ENCODE results near the gene CAMK1D.
A peak's percentile ranks its signal among the peaks of the same experiment; 100 is the strongest.

The CAMK1D gene

DNA sequence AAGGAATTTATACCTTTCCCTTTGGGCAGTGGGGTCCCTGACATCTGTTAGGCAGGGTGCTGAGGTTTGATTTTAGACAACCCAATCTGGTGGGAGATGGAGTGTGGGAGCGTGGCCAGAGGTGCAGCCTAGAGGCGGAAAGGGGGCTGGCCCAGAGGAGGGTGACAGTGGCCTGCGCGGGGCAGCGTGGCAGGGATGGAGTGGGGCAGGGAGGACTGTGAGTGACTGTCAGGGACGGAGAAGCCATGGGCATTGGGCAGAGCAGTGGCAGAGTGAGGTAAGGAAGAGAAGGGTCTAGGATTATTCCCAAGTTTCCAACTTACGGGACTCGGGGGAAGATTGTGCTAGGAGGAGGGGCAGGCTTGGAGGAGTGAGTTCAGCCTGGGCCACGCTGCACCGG lies 470.3 kb downstream of the CAMK1D start:
- no peaks in the 10 kb centered on the region for H3K27me3 Mint-ChIP-seq
- H3K27ac Mint-ChIP-seq = peak overlapping the region in 1 of 2 donors; percentile 37
- H3K9me3 Mint-ChIP-seq = no peaks in the 10 kb centered on the region
- H3K4me3 Mint-ChIP-seq = no peak overlapping the region
- ATAC-seq (no peak), DNase-seq (no peak)
- peaks cover 5% of the 10 kb centered on the region for H3K4me1 Mint-ChIP-seq

DNA sequence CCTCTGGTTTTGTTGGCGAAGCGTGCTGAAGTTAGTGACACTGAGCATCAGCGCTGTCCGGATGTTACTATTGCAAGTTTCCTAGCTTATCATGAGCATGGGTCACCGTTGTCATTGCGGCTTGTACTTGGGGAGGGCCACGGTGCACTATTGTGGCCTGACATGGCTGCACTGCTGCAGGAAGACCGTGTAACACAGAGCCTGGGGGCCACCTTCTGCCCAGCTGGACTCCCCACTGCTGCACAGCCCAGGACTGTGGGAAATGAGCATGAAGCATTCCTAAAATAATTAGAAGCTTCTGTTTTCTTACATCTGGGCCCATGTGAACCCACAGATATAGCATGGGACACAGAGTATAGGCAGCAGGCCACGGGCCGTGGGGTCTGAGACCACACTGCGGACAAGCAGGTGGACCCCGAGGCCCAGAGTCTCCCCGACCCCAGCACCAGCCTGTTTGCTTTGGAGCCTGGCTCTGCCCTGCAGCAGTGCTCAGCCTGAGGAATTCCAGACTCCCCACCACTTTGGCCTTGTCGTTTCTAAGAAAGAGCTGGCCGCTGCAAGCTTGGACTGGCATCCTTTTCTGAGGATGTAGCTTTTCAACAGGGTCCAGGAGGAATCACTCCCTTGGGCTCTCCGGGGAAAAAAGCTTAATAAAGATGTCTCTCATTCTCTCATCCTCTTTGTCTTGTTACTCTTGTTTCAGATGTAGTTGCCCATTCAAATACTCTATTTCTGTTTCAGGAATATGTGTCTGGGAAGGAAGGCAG lies 473.0 kb downstream of the CAMK1D start:
- Mint-ChIP-seq H3K27me3 (no peaks in the 10 kb centered on the region), H3K9me3 (no peaks in the 10 kb centered on the region), H3K4me3 (no peak overlapping the region), H3K4me1 (peaks cover 5% of the 10 kb centered on the region), H3K27ac (no peak overlapping the region)
- no peak for ATAC-seq
- DNase-seq = no peak

DNA sequence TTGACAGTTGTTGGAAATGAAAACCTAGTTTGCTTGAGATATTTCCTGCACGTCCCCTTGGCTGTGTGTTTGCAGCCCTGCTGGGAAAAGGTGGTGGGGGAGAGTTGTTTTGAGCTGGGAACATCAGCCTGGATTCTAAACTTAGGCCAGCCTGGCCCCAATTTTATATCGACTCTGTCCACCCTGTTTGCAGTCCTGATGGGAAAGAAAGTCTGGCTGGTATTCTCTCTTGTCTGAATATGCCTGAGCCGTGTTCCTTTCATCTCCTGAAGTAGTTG lies 473.5 kb downstream of the CAMK1D start:
- Mint-ChIP-seq H3K9me3 (no peaks in the 10 kb centered on the region), H3K4me3 (no peak overlapping the region), H3K27ac (no peak overlapping the region), H3K27me3 (no peaks in the 10 kb centered on the region), H3K4me1 (peaks cover 5% of the 10 kb centered on the region)
- ATAC-seq (no peak), DNase-seq (no peak)

DNA sequence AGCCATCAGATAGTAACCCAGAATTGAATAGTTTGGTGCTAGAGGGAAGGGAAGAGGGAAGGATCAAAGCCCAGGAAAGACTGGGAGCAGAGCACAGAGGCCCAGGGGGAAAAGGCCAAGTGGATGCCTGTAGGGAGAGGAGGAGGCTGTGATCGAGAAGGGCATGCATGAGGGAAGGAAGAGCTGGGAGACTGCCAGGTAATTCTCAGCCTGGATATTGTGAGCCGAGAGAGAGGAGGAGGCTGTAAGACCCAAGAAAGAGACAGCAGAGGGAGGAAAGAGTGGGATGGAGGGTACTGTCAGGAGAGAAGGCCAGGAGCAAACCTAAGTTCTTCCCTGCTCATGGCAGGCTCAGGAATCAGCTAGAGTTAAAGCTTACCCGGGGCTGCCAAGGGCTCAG lies 474.0 kb downstream of the CAMK1D start:
- Mint-ChIP-seq H3K27ac (peak overlapping the region; percentile 7 to 70), H3K9me3 (no peaks in the 10 kb centered on the region), H3K4me3 (no peak overlapping the region), H3K27me3 (no peaks in the 10 kb centered on the region), H3K4me1 (peaks cover 5% of the 10 kb centered on the region)
- no peak for ATAC-seq
- DNase-seq = no peak

DNA sequence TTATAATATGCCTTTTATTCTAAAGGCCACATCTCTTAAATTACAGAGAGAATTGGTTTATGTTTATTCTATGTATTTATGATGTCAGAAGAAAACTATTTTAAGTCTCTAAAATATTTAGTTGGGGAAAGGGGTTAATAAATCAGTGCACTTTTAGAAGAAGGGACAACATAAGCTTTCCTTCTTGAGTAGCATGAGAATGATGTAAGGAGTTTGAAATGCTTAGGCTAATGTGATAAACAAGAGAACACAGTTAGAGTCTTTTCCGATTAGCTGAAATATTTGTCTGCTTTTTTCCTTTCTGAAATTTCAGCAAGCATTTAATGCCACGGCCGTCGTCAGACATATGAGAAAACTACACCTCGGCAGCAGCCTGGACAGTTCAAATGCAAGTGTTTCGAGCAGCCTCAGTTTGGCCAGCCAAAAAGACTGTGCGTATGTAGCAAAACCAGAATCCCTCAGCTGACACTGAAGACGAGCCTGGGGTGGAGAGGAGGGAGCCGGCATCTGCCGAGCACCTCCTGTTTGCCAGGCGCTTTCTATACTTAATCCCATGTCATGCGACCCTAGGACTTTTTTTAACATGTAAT lies 476.0 kb downstream of the CAMK1D start:
- peak overlapping the region in 1 of 2 donors; percentile 91 for H3K27ac Mint-ChIP-seq

DNA sequence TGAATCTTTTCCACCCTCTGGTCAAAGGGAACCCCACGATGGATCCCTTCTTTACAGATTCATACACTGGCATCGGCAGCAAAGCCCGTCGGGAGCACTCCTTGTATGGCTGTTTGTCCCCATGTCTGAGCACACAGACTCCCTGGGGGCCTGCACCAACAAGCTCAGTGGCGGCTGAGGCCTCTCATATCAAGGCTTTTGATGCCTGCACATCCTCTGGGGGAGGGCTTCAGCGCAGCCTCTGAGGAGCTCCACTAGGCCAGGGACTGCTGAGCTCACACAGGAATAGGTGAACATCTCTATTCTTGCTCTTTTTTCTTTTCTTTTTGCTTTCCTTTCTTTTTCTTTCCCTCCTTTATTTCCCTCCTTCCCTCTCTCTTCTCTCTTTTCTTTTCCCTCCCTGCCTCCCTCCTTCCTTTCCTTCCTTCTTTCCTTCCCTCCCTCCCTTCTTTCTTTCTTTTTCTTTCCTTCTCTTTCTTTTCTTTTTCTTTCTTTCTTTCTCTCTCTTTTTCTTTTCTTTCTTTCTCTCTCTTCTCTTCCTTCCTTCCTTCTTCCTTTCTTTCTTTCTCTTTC lies 477.5 kb downstream of the CAMK1D start:
- no peak for ATAC-seq
- Mint-ChIP-seq H3K27ac (no peak overlapping the region), H3K27me3 (no peaks in the 10 kb centered on the region), H3K9me3 (no peaks in the 10 kb centered on the region), H3K4me1 (no peaks in the 10 kb centered on the region), H3K4me3 (no peak overlapping the region)
- DNase-seq = no peak

More for the DNA sequence above, 476.0 kb downstream of the CAMK1D start:
- Mint-ChIP-seq H3K4me1 (peaks cover 5% of the 10 kb centered on the region), H3K27me3 (no peaks in the 10 kb centered on the region), H3K4me3 (no peak overlapping the region), H3K9me3 (no peaks in the 10 kb centered on the region)
- no peak for ATAC-seq
- no peak for DNase-seq

DNA sequence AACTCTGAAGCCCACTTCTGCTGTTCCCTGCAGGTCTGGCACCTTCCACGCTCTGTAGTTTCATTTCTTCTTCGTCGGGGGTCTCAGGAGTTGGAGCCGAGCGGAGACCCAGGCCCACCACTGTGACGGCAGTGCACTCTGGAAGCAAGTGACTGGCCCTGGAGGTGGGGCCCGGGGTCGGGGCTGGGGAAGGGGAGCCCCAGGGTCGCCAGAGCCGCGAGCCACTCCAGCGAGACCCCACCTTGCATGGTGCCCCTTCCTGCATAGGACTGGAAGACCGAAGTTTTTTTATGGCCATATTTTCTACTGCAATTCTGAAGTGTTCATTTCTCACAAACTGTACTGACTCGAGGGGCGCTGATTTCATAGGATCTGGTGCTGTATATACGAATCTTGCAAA lies 479.4 kb downstream of the CAMK1D start:
- Mint-ChIP-seq H3K4me1 (no peaks in the 10 kb centered on the region), H3K9me3 (no peaks in the 10 kb centered on the region), H3K4me3 (no peak overlapping the region), H3K27ac (no peak overlapping the region), H3K27me3 (no peaks in the 10 kb centered on the region)
- DNase-seq (no peak), ATAC-seq (no peak)

DNA sequence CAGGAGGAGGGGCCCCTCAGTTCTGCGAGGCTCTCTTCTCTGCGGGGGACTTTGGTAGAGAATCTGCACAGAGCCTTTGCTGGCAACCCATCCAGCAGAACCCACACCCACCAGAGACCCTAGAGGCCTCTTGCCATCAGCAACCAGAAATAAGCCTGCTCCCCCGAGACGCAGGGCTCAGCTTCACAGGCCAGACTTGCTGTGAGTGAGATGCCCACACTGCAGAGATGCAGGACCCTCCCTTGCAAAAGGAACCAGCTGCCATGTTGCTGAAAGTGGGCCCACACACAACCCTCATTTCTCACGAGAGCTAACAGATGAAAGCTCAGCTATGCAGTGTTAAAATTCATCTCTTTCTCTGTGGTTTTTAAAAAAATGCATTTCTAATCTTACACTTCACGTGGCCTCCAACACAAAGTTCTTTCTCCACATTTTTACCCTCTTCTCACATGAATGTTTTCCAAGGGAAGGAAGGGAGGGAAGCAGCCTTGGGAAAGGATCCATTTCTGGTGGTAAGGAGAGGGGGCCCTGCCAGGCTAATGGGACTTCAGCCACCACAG lies 480.6 kb downstream of the CAMK1D start:
- DNase-seq (no peak), ATAC-seq (no peak)
- Mint-ChIP-seq H3K4me1 (no peaks in the 10 kb centered on the region), H3K4me3 (no peak overlapping the region), H3K9me3 (no peaks in the 10 kb centered on the region), H3K27me3 (no peaks in the 10 kb centered on the region), H3K27ac (no peak overlapping the region)

DNA sequence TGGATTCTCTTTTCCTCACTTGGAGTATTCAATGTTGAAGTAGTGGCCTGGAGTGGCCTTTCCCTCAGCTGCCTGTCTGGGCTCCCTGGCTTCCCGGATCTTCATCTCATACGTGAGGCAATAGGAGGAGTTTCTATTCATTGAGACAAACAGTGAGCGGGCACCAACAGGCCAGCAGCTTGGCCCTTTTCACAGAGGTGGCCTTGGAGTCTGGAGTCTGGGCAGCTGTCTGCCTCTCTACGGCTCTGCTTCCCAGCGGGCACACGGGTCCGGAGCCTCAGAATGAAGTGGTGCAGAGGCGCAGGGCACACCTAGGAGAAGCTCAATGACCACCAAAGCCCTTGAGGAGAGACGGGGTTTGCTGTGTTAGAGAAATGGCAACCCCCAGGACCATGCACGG lies 482.7 kb downstream of the CAMK1D start:
- Mint-ChIP-seq H3K27me3 (no peaks in the 10 kb centered on the region), H3K9me3 (no peaks in the 10 kb centered on the region), H3K27ac (peak overlapping the region in 1 of 2 donors; percentile 48), H3K4me1 (no peaks in the 10 kb centered on the region), H3K4me3 (no peak overlapping the region)
- ATAC-seq (no peak), DNase-seq (no peak)

DNA sequence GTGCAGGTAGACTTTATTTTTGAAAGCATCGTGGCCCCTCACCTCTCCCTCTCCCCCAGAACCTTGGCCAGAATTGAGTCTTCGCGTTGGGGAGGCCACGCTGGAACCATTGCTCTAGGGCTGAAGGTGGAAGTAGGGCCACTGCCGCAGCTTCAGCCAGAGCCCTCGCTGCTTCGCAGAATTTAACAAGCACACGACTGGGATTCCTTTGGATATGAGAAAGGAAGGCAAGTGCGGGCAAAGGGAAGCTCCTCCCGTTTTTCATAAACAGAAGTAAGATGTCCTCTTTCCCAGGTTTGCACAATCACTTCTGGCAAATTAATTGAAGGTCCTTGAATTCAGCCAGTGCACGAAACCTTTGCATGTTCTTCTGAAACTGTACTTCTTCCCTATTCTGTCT lies 484.1 kb downstream of the CAMK1D start:
- ATAC-seq (no peak), DNase-seq (no peak)
- Mint-ChIP-seq H3K9me3 (no peaks in the 10 kb centered on the region), H3K27ac (no peak overlapping the region), H3K27me3 (no peaks in the 10 kb centered on the region), H3K4me1 (no peaks in the 10 kb centered on the region), H3K4me3 (no peak overlapping the region)

DNA sequence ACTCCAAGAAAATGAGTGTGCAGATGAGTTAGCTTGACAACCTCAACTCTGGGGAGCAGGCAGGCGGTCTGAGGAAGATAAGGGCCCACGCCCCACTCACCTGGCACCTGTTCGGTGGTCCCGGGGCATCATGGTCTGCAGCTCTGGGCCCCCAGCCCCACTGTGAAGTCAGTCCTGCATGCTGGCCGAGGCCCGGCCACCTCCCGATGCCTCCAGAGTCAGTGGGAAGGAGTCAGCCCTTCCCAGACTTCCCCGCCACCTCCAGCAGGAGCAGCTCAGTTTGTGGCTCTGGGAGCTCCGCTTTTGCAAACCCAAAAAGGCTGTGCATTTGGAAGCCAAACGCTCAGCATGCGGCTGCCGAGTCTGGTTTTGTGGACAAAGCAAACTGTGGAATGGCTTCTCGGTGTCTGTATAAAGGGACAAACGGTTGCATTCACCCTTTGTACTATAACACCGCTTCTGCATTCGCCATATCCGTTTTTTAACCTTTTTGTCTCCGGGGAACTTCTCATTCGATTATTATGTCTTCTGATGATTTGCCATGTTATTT lies 484.8 kb downstream of the CAMK1D start:
- no peaks in the 10 kb centered on the region for H3K9me3 Mint-ChIP-seq

DNA sequence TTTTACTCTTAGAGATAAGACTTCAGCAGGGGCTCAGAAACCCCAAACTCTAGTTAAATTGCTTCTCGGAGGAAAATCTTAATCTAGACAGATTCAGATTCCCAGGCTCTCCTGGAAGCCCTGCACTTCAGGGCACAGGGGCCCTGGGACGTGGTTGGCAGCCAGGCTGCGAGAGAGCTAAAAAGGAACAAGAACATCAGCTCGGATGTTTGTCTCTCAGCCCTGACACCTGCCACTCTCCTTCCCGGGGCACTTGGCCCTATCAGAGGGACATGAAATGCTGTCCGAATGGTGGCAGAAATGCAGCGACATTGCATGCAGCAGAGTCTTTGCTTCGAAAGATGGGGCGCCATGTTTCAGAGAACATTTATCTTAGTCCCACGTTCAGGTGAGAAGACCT lies 485.4 kb downstream of the CAMK1D start:
- H3K4me3 Mint-ChIP-seq = no peak overlapping the region
- no peaks in the 10 kb centered on the region for H3K27me3 Mint-ChIP-seq
- DNase-seq = no peak
- no peak overlapping the region for H3K27ac Mint-ChIP-seq
- ATAC-seq = no peak
- no peaks in the 10 kb centered on the region for H3K4me1 Mint-ChIP-seq
- H3K9me3 Mint-ChIP-seq = no peaks in the 10 kb centered on the region

More for the DNA sequence above, 484.8 kb downstream of the CAMK1D start:
- Mint-ChIP-seq H3K4me1 (no peaks in the 10 kb centered on the region), H3K27me3 (no peaks in the 10 kb centered on the region), H3K27ac (no peak overlapping the region), H3K4me3 (no peak overlapping the region)
- no peak for ATAC-seq
- DNase-seq = no peak

DNA sequence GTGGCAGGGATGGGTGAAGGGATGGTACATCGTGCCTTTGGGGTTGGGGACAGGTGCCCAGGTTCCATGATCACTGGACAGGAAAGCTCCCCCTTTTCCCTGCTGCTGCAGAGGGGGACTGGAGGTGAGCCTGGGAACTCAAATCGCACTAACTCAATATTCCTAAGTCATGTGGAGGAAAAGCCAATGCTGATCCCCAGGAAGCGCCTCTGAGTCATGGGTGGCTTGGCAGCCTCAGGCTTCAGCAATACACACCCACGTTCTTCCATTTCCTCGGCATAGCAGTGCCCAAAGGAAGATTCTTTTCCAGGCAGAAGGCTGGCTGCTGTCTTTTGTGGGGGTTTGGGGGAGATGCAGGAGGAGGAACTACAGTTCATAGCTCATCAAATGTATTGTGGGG lies 486.4 kb downstream of the CAMK1D start:
- Mint-ChIP-seq H3K27me3 (no peaks in the 10 kb centered on the region), H3K4me1 (no peaks in the 10 kb centered on the region), H3K4me3 (no peak overlapping the region), H3K9me3 (no peaks in the 10 kb centered on the region), H3K27ac (no peak overlapping the region)
- DNase-seq (no peak), ATAC-seq (no peak)

DNA sequence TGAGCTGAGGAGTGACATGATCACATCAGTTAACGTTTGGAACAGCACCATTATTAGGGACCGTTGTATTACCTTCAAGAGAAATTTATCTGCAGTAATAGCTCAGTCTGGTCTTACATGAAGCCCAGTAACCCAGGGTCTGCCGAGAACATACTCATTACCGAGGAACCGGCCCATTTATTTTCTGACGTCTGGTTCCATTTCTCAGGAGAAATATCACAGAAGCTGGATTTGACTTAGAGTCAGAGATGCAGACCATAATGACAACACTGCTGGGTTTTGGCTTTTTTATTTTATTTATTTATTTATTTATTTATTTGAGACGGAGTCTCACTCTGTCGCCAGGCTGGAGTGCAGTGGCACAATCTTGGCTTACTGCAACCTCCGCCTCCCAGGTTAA lies 489.0 kb downstream of the CAMK1D start:
- no peaks in the 10 kb centered on the region for H3K4me1 Mint-ChIP-seq
- H3K27me3 Mint-ChIP-seq = no peaks in the 10 kb centered on the region
- no peak for ATAC-seq

DNA sequence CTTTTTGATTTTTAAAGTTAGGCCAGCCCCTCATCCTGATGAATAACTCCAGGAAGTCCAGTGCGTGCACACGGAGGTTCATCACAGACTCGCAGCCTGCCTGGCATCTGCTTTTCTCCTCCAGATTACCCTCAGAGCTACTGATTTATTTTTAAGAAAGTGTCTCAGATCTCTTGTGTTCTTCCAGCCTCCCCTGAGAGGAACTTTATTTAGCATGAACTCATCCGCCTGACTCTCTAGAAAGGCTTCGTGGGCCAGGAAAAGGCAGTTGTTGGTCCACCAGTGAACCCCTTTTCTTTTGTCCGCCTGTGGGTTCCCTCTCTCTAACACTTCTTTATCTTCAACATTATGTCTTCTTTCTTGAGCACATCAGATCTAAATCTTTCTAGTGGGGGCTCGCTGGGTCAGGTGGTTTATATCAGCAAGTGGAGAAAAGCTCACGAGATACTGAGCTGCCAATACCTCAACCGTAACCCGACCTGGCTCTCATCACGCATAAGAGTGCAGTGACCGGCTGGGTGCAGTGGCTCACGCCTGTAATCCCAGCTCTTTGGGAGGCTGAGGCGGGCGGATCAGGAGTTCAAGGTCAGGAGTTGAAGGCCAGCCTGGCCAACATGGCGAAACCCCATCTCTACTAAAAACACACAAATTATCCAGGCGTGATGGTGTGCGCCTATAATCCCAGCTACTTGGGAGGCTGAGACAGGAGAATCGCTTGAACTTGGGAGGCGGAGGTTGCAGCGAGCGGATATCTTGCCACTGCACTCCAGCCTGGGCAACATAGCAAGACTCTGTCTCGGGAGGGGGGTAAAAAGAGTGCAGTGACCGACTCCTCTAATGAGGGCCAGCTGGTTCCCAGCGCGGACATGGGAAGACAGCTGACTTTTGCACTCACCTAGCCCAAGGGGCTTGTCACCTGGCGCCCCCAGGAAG lies 489.9 kb downstream of the CAMK1D start:
- ATAC-seq = no peak
- Mint-ChIP-seq H3K4me3 (no peak overlapping the region), H3K9me3 (no peaks in the 10 kb centered on the region)

More for the DNA sequence above, 489.0 kb downstream of the CAMK1D start:
- Mint-ChIP-seq H3K4me3 (no peak overlapping the region), H3K9me3 (no peaks in the 10 kb centered on the region), H3K27ac (no peak overlapping the region)
- DNase-seq = no peak

More for the DNA sequence above, 489.9 kb downstream of the CAMK1D start:
- Mint-ChIP-seq H3K27ac (no peak overlapping the region), H3K4me1 (no peaks in the 10 kb centered on the region), H3K27me3 (no peaks in the 10 kb centered on the region)
- DNase-seq = no peak
